GM21576 (cell line): ENCODE data around the gene NAV2.

Experiments
- ATAC-seq: cut with Tn5 transposase; IDR thresholded peaks from one replicate; pipeline ENCODE4 v1.9.1; 2021; ENCODE audit warnings: mild to moderate bottlenecking, moderate library complexity; ENCODE audit not compliant: unreplicated experiment

The NAV2 gene

DNA sequence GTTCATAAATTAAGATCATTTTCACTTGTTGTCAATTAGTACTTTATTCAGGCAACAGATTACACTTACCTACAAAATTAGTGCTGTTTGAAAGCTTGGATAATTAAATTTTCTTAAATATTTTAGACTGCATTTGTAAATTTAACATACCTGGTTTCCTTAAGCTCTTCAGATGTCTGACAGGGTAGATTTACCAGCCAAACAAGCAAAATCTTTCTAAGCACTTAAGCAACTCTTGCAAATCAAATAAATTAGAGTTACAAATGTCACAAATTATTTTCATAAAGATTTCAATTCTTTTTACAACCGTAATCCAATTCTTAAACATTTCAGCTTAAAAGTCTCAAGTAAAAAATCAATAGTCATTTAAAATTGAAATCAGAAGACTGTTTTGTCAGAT lies 317.8 kb downstream of the NAV2 start:
- ATAC-seq: no peak

DNA sequence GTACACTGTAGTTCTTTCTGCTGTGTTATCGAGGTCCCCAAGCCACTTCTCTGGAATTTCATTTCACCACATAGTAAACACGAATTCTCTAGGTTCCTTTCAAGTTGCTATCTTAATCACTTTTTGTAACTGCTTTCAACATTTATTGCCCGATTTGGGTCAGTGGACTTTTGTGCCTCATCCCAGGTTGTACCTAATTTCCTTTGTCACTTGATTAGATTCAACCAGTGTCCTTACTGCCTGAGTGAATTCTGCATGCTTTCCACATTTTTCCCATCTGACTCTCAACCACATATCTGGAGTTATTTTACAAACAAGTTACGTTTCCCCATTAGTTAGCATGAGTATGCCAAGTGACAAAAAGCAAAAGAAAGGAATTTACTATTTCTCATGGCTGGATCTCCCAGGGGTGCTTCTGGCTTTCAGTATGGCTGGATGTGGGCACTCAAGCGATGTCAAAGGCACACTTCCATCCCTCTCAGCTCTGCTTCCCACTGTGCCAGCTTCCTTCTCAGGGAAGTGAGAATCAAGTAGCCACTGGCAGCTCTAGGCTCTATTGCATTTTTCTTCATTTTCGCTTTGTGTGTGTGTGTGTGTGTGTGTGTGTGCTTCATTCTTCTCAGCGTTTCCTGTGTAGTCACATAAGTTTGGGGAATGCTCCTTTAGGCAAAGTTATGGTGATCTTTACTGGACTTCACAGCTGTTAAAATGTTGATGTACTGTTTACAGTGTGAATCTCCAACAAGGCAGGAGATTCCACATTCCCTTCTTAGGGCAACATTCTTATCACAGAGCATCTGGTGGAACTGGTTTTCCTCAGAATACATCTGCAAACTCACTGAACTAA lies 318.7 kb downstream of the NAV2 start:
- ATAC-seq: no peak

DNA sequence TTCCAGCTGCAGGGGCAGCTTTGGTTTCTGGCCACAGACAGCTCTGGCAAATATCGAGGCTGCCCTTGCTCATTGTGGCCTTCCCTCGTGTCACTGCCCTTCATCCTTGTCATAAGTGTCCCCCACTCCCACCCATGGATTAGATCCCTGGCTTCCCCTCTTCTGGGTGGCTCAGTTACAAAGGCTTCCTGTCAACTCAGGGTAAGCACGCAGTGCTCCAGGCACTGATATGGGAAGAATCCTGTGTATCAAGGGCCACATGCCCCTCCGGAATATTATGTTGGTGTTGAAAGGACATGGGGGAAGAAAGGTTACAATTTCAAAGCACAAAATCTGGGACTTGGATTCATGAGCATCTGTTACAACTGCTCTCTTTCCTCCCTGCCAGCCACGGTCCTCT lies 319.5 kb downstream of the NAV2 start:
- no peak for ATAC-seq

DNA sequence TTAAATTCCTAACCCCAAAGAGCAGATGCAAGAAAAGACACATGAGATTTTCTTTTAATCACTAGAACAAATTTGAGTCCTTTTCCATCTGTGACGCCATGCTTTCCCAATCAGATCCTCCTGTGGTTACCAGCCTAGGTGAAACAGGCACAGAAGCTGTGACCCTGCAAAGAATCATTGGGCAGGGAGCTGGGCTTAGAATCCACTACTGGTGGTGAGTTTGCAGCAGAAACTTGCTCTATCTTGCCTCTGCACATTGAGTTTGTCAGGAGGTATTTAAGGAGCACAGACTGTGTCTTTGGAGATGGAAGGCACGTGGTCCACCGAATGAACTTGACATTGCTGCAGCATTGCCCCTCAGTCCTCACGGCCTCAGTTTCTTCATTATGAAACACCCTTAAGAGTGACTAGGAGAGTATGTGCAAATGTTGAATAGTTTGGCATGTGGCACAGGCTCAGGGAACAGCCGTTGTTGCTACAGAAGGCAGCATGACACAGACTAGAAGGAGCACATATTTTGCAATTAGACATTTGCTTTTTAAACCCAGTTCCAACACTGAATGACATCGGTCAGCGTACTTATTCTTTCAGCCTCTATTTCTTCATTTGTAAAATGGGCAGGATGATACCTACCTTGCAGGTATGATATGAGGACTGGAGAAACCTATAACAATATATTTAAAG lies 320.1 kb downstream of the NAV2 start:
- no peak for ATAC-seq

DNA sequence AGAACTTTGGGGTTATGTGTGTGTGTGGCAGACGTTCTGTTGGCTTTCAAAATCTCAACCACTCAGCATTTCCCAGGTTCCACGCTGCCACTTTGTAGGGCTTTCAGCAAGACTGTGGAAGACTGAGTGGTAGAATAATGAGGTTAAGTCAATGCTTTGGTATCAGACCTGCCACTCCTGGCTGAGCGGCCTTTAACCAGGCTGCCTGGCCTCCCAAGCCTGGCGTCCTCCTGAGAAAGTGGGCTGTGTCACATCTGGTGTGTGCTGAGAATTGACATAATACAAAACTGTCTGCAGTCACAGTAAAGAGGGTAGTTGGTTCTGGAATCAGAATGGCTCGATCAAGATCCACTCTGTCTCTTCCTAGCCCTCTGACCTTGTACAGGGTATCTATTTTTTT lies 321.2 kb downstream of the NAV2 start:
- no peak for ATAC-seq

DNA sequence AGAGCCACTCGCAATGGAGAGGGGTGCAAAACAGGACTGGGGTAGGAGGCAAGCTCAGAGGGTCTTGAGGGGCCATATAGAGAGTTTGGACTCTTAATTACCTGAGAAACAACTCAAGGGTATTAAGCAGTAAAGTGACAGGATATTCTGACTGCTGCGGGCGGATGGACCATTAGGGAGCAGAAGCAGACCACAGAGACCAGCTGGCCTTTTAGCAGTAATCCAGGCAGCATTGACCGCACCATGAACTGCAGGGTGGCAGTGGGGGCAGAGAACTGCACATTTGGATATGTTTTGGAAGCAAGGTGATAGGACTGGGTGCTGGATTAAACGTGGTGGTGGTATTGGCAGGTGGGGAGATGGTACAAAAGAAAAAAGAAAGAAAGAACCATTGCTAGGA lies 322.3 kb downstream of the NAV2 start:
- ATAC-seq: no peak

DNA sequence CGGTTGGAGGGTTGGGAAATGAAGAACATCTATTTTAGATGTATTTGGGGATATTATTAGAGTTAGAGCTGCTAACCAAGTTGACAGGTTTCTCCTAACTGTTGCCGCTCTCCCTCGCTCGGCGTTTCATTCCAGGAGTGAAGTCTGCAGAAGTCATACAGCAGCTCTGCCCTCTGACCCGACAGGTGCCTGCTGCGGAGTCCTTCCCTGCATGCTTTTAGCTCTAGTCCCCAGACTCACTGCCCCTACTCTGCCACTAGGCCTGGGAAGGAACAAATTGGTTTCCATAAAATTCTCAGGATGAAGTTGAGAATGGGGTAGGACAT lies 322.7 kb downstream of the NAV2 start:
- ATAC-seq: no peak

DNA sequence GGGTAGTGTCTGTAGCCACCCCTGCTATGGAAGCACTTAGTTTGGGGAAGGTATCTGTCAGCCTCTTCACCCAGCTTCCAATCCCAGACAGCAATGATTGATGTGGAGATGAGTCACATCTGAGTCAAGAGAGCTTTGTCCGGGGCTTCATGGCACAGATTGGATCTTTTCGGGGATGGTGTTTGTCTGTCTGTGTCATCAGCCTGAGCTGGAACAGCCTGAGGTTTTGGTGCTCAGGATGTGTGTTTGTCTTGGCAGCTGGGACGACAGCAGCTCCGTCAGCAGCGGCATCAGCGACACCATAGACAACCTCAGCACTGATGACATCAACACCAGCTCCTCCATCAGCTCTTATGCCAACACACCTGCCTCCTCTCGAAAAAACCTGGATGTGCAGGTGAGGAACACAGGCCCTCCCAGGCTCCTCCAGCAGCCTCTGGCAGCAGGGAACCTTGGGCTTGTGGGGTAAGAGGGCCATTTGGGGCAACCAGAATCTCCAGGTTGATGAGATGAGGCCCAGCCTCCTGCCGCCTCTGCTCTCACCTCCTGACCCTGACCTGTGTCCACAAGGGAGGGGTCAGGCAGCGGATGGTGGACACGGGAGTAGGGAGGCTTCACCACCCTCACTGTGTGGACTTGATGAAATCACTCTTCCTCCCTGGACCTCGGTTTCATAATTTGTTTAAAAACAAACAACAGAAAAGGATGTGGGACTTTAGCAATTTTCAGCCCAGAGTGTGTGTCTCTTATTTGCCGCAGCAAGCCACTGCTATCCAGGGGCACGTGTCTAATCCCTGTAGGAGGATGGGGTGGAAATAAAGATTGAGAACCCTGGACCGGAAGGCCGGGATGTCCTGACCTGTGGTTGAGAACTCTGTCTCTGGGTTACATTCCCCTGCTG lies 323.3 kb downstream of the NAV2 start:
- no peak for ATAC-seq

DNA sequence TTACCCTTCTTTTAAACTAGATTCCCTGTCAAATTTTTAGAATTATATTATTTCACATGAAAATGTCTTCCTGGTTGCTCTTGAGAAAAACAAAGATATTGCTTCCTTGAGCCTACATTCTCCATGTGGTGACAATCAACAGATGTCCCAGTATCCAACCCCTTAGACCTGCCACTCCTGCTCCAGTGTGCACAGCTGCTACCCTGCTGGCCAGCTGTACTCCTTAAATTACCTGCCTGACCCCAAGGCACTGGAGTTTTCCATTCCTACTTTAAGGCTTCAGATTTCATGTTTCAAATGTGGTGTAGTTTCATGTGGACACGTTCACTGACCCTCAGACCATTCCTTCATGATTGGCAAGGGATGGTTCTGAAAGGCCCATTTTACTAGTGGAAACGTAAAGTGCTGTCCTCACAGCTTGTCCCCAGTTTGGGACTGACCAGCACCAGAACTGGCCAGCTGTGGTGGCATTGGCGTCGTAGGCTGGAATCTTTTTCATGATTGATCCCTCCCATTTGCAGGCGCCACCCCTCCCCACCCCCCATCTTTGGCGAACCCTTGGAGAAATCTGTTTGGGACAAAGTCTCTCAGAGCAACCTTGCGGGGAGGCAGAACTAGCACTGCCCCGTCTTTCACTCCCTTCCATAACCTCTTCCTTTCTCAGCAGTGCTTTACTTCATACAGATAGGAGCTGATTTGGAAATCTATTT lies 324.1 kb downstream of the NAV2 start:
- ATAC-seq: no peak

DNA sequence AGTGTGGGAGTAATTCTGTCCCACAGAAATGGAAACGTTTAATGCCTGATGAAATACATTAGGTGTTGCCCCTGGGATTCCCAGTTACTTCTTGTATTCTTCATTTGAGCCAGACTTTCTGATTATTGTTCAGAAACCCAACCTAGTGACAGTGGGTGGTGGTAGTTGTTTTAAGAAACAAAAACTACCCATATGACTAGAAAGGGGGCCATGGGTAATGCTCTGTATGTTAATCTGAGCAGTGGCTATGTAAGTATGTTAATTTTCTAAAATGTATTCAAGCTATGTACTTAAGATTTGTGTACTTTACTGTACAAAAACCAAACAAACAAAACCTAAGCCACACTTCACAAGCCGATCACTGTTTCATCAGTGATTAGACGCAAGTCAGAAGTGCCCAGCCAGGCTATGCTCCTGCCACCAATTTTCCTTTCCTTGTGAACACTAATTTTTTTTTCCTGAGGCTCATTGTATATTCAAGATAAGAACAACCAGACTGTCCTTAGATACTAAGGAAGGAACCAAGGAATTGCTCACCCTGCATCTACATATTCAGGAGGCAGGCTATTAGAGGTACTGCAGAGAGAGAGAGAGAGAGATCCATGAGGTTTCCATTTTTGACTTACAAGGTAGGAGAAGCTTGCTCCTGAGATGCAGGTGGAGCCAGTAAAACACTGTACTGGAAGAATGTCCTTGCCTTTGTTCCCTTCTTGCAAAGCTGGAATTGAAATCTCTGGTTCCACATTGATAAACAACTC lies 324.9 kb downstream of the NAV2 start:
- ATAC-seq: no peak

DNA sequence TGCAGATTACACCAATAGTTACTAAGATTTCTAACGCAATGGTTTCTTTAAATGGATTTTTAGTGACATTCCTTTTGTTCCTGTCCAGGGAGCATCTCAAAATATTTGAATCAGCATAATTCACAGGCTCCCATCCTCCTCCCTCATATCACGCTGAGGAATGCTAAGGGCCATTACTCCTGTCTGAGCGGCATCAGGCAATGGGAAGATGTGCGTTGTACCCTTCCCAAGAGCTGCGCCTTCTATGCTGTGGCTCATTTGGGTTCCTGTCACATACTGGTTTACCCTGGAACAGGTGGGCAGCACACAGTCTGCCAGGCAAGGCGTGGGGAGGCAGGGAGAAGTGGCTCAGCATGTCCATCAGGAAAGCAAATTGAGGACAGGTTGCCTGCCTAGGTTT lies 325.8 kb downstream of the NAV2 start:
- ATAC-seq: no peak

DNA sequence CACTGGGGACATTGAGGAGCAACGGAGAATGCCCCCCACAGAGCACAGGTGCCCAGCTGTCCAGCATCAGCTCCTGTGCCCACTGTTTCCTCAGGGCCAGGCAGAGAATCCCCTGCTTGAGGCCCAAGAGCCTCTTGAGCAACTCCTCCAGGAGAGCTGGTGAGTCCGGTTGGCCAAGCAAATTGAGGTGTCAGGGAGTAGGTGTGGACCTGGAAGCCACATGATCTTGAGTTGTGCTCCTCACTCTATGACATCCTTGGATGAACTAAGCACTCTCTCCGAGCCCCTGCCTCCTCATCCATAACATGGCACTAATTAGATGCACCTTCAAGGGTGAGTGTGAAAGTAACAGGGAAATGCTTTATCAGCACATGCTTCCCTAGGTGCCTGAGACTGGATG lies 326.3 kb downstream of the NAV2 start:
- ATAC-seq: no peak

DNA sequence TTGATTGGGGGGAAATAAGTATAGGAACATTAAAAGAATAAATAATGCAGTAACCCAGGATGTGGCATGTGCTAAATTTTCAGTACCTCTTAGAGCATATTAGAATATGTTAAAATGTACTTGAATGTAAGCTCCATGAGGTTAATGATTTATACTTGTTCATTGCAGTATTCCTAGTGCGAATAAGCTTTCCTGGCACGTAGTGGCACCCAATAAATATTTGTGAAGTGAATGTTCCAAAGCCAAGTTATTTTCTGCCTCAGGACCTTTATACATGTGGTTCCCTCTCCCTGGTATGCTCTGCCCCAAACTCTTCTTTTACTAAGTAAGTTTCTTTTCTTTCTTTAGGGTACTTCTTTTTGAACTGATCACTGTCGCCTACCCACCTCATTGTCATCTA lies 328.9 kb downstream of the NAV2 start:
- ATAC-seq: no peak

DNA sequence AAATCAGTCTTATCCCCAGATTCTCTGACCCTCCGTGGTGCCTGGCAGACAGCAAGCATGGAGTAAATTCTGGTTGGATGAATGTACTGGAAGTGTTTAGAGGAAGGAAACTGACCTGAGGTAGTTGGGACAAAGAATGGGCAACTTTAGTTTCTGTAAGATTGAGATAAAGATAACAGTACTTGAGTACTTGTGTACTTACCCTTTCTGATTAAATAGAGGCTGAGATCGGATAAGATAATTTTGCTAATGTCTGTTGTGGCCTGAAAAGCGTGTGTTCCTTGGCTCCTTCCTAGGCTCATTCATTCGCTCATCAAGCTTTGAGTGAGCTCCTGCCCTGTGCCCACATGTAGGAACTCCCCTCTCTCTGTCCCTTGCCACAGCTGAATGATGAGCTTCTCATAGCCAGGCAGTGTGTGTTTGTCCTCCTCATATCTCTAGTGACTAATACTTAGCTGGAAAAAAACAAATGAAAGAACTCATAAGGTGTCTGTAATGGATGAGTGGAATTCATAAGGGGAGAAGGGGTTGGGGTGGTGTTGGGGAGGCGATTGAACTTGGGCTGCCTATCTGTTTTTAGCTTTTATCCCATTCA lies 329.5 kb downstream of the NAV2 start:
- no peak for ATAC-seq

DNA sequence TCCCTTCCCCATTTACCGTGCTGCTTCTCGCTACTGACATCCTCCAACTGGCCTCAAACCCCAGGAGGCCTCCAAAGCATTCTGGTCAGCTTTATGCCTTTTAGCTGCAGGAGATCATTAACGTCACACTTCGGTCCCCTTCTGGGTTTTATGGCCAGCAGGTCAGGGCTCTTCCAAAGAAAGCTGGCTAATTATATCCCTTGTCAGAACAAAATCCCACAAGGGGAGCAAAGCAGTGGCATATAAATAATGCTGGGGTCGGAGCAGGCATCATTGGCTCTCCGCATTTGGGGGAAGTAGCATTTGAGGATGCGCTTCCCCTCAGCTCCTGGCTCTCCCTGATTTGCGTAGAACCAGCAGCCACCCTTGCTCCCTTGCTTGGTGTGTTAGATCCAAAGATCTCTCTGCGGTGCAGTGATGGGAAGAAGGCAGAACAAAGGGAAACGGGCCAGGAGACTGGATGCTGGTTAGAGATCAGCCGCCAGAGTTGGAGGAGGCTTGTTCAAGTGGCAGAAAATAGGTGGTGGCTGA lies 330.2 kb downstream of the NAV2 start:
- no peak for ATAC-seq

DNA sequence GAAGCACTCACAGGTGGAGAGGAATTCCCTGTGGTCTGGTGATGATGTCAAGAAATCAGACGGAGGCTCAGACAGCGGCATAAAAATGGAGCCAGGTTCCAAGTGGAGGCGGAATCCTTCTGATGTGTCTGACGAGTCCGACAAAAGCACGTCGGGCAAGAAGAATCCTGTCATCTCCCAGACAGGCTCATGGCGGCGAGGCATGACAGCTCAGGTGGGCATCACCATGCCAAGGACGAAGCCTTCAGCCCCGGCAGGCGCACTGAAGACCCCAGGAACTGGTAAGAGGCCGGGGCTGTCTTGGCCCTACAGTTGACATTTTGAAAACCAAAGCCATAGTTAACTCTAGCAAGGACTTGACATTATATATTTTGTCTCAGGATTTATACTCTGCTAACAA lies 331.4 kb downstream of the NAV2 start:
- no peak for ATAC-seq

DNA sequence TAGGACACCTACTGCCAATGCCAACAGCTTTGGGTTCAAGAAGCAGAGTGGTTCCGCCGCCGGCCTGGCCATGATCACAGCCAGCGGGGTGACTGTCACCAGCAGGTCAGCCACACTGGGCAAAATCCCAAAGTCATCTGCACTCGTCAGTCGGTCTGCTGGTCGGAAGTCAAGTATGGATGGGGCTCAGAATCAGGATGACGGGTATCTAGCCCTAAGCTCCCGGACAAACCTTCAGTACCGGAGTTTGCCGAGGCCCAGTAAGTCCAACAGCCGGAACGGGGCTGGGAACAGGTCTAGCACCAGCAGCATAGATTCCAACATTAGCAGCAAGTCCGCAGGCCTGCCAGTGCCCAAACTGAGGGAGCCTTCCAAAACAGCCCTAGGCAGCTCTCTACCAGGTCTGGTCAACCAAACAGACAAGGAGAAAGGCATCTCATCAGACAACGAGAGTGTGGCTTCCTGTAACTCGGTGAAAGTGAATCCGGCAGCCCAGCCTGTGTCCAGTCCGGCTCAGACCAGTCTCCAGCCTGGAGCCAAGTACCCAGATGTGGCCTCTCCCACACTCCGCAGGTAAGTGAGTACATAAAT lies 332.6 kb downstream of the NAV2 start:
- ATAC-seq: no peak

DNA sequence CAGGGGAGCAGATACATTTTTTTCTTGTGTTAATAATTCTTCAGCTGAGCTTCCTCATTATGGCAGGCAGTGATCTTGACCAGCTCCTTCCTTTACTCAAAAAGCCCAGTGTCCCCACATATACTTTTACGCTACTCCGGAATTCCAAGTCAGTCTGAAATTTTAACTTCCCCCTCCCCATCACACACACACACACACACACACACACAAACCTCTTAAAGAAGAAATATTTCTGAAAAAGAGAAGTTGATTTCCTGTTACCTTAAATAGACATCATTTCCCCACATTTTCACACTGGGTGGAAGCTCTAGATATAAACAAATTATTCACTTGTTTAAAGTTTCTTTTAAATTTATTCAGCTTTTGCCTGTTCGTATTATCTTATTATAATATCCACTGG lies 333.8 kb downstream of the NAV2 start:
- no peak for ATAC-seq

DNA sequence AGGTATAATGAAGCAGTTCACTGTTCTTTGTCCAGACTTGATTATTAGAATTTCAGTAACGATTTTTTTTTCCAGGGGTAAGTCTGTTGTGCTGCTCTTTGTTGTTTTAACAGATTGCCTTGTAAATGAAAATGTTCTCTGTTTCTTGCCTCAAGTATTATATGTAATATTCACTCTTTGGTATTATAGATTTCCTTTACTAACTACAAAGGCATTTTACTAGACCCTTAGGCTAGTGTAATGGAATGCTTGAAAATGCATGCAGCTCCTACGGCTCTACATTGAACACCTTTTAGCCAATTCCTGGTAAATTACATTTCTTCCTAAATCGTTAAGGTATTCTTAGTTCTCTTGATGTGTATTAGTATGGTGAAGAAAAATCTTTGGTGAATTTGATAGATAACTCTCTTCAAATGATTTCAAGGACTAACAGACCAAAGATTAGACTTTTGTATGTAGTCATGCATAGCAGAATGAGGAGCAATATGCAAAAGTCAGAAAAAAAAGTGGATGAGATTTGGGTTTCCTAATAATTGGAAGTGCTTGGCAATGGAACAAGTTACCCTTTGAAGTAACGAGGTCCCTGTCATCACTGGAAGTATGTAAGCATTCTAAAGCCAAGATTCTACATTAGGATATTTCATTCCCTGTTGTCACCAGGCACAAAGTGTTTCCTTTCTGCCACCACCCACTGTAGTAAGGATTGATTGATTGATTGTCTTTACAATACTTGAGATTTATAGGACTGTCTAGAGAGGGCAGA lies 334.6 kb downstream of the NAV2 start:
- ATAC-seq: no peak
